ENCODE data around the gene SH3BP4. TPM values are rescaled to one million over a fixed set of nuclear protein-coding genes. Genes with fewer than 3 reads are reported as not detected.

The SH3BP4 gene
- total RNA-seq, 1 donor = 121 TPM

GRCh38 chr2:234958311-234958710 is 6.5 kb downstream of the SH3BP4 start:
- Histone ChIP-seq H4K20me1 (ENCODE audit: insufficient read depth, low read length) (peaks cover 81% of the 10 kb centered on the region), H3K4me2 (ENCODE audit: insufficient read depth, low read length) (no peak overlapping the region), H3K79me2 (ENCODE audit: insufficient read depth, low read length) (peaks cover 100% of the 10 kb centered on the region), H3K9me3 (ENCODE audit: low read depth, low read length) (no peaks in the 10 kb centered on the region), H2AFZ (ENCODE audit: low read length) (no peak overlapping the region), H3K4me3 (ENCODE audit: insufficient read depth, low read length) (no peak overlapping the region), H3K36me3 (ENCODE audit: insufficient read depth, low read length) (peaks cover 17% of the 10 kb centered on the region), H3K27ac (ENCODE audit: low read depth, low read length) (no peak overlapping the region), H3K4me1 (ENCODE audit: insufficient read depth, low read length) (peaks cover 66% of the 10 kb centered on the region), H3K27me3 (ENCODE audit: insufficient read depth, low read length) (no peaks in the 10 kb centered on the region)
- TF ChIP-seq CTCF (IDR thresholded peaks at IDR 0.05; ENCODE audit: extremely low read depth, low read depth, low read length) = no peak
- DNase-seq (ENCODE audit: insufficient read length, low spot score, missing footprints) = no peak

GRCh38 chr2:234958746-234959395 is 7.1 kb downstream of the SH3BP4 start:
- no peak overlapping the region for H3K27ac ChIP-seq (ENCODE audit: low read depth, low read length)
- peaks cover 82% of the 10 kb centered on the region for H4K20me1 ChIP-seq (ENCODE audit: insufficient read depth, low read length)
- peaks cover 17% of the 10 kb centered on the region for H3K36me3 ChIP-seq (ENCODE audit: insufficient read depth, low read length)
- no peaks in the 10 kb centered on the region for H3K9me3 ChIP-seq (ENCODE audit: low read depth, low read length)
- no peak overlapping the region for H3K4me3 ChIP-seq (ENCODE audit: insufficient read depth, low read length)
- H3K4me2 ChIP-seq (ENCODE audit: insufficient read depth, low read length) = no peak overlapping the region
- peaks cover 67% of the 10 kb centered on the region for H3K4me1 ChIP-seq (ENCODE audit: insufficient read depth, low read length)
- H2AFZ ChIP-seq (ENCODE audit: low read length) = no peak overlapping the region
- TF ChIP-seq CTCF (IDR thresholded peaks at IDR 0.05; ENCODE audit: extremely low read depth, low read depth, low read length) = no peak
- peaks cover 100% of the 10 kb centered on the region for H3K79me2 ChIP-seq (ENCODE audit: insufficient read depth, low read length)
- DNase-seq (ENCODE audit: insufficient read length, low spot score, missing footprints) = no peak
- no peaks in the 10 kb centered on the region for H3K27me3 ChIP-seq (ENCODE audit: insufficient read depth, low read length)

GRCh38 chr2:234960175-234961088 is 8.6 kb downstream of the SH3BP4 start:
- no peak for TF ChIP-seq CTCF (IDR thresholded peaks at IDR 0.05; ENCODE audit: extremely low read depth, low read depth, low read length)
- Histone ChIP-seq H3K27me3 (ENCODE audit: insufficient read depth, low read length) (no peaks in the 10 kb centered on the region), H3K4me3 (ENCODE audit: insufficient read depth, low read length) (no peak overlapping the region), H3K4me1 (ENCODE audit: insufficient read depth, low read length) (peaks cover 67% of the 10 kb centered on the region), H3K9me3 (ENCODE audit: low read depth, low read length) (no peaks in the 10 kb centered on the region), H4K20me1 (ENCODE audit: insufficient read depth, low read length) (peaks cover 82% of the 10 kb centered on the region), H3K36me3 (ENCODE audit: insufficient read depth, low read length) (peaks cover 12% of the 10 kb centered on the region), H3K79me2 (ENCODE audit: insufficient read depth, low read length) (peaks cover 100% of the 10 kb centered on the region), H3K4me2 (ENCODE audit: insufficient read depth, low read length) (no peak overlapping the region), H2AFZ (ENCODE audit: low read length) (no peak overlapping the region), H3K27ac (ENCODE audit: low read depth, low read length) (peak overlapping the region; percentile 13)
- DNase-seq (ENCODE audit: insufficient read length, low spot score, missing footprints) = no peak

GRCh38 chr2:234961784-234962183 is 10.0 kb downstream of the SH3BP4 start:
- Histone ChIP-seq H3K4me1 (ENCODE audit: insufficient read depth, low read length) (peaks cover 58% of the 10 kb centered on the region), H3K36me3 (ENCODE audit: insufficient read depth, low read length) (peaks cover 8% of the 10 kb centered on the region), H3K9me3 (ENCODE audit: low read depth, low read length) (no peaks in the 10 kb centered on the region), H2AFZ (ENCODE audit: low read length) (no peak overlapping the region), H3K4me3 (ENCODE audit: insufficient read depth, low read length) (no peak overlapping the region), H3K27ac (ENCODE audit: low read depth, low read length) (no peak overlapping the region), H4K20me1 (ENCODE audit: insufficient read depth, low read length) (peaks cover 78% of the 10 kb centered on the region), H3K27me3 (ENCODE audit: insufficient read depth, low read length) (no peaks in the 10 kb centered on the region), H3K79me2 (ENCODE audit: insufficient read depth, low read length) (peaks cover 100% of the 10 kb centered on the region), H3K4me2 (ENCODE audit: insufficient read depth, low read length) (no peak overlapping the region)
- no peak for DNase-seq (ENCODE audit: insufficient read length, low spot score, missing footprints)
- no peak for TF ChIP-seq CTCF (IDR thresholded peaks at IDR 0.05; ENCODE audit: extremely low read depth, low read depth, low read length)

Data from osteoblast (primary cell).